Measurements from ENCODE around the gene C5orf47. TPM values are rescaled to one million over a fixed set of nuclear protein-coding genes. Genes with fewer than 3 reads are reported as not detected.

The C5orf47 gene
- total and polyA plus RNA-seq, 2 of the 4 experiments (the other 2 are of a cell fraction) = not detected

DNA sequence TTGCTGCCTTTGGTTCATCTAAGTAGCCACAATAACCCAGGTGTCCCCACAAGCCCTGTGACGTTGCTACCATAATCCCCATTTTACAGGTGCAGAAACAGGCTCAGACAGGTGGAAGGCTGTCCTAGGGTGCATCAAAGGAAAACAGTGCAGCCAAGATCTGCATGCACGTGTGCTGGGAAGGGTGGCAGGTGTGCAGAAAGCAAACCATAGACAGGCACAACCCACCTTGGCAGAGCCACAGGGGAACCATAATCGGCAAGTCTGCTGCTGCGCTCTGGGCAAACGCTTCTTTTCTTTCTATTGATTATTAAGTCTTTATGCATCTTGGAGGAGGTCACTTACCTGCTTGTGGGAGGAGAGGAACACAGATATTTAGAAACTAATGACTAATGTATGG lies 63.7 kb downstream of the C5orf47 start:
- WGBS, 2 experiments (ENCODE audit: extremely low coverage in 2 of 2, insufficient read length in 1 of 2) = 60% methylated on average over 2 of the region's 5 CpGs; no CpG with 5 or more reads in 1 of the 2 experiments
- no peak overlapping the region for H3K4me2 ChIP-seq (ENCODE audit: low read depth, low read length)
- no peak overlapping the region for H2AK9ac ChIP-seq (replicated peaks; ENCODE audit: low read depth, low read length, poor library complexity)
- intact Hi-C loops (cut with micrococcal nuclease) (no loop called here), in situ Hi-C loops (cut with MboI; ENCODE audit: low sequenced_read_pairs) (no loop called here), dilution Hi-C loops (cut with HindIII; ENCODE audit: low sequenced_read_pairs, unreplicated experiment) (no loop called here)
- no peak overlapping the region for H2AK5ac ChIP-seq (ENCODE audit: low read depth, low read length)
- DNase-seq (no peak), ATAC-seq (ENCODE audit: low read depth) (no peak)
- no peaks in the 10 kb centered on the region for H3K9me3 ChIP-seq (ENCODE audit: control insufficient read depth, insufficient read depth, low read length)
- H3K18ac ChIP-seq (ENCODE audit: low read depth, low read length) = no peak overlapping the region
- H4K5ac ChIP-seq (ENCODE audit: low read depth, low read length) = no peak overlapping the region
- no peaks in the 10 kb centered on the region for H3K79me1 ChIP-seq (ENCODE audit: low read depth in 1 of 2, low read length in 2 of 2)
- no peak overlapping the region for H3K4ac ChIP-seq (ENCODE audit: low read depth, low read length)
- H3K27me3 ChIP-seq (ENCODE audit: control insufficient read depth, insufficient read depth, low read length) = no peaks in the 10 kb centered on the region
- TF ChIP-seq BHLHE40 (IDR thresholded peaks at IDR 0.05; ENCODE audit: low read depth, low read length) (no peak), CTCF (conservative IDR thresholded peaks at IDR 0.05; ENCODE audit: low read depth, low read length) (no peak), FOS (IDR thresholded peaks at IDR 0.05; ENCODE audit: low read depth, low read length) (no peak), RCOR1 (IDR thresholded peaks at IDR 0.05; ENCODE audit: insufficient replicate concordance, low read length) (no peak), MAFK (IDR thresholded peaks at IDR 0.05; ENCODE audit: low read depth, low read length) (no peak), RFX5 (IDR thresholded peaks at IDR 0.05; ENCODE audit: low read depth, low read length) (no peak), SMC3 (IDR thresholded peaks at IDR 0.05; ENCODE audit: low read depth, low read length) (no peak), CEBPB (IDR thresholded peaks at IDR 0.05; ENCODE audit: low read depth, low read length) (no peak), NFE2L2 (IDR thresholded peaks at IDR 0.05; ENCODE audit: low read depth, low read length) (no peak), RAD21 (IDR thresholded peaks at IDR 0.05; ENCODE audit: low read length) (no peak), POLR2A (IDR thresholded peaks at IDR 0.05; ENCODE audit: low read depth, low read length) (no peak), ELK1 (IDR thresholded peaks at IDR 0.05; ENCODE audit: borderline replicate concordance, low read depth, low read length) (no peak), MAZ (IDR thresholded peaks at IDR 0.05; ENCODE audit: borderline replicate concordance, low read depth, low read length) (no peak), CHD1 (IDR thresholded peaks at IDR 0.05; ENCODE audit: low read depth, low read length) (no peak), MXI1 (IDR thresholded peaks at IDR 0.05; ENCODE audit: borderline replicate concordance, low read depth, low read length) (no peak)
- TF ChIP-seq, protein P1, sequence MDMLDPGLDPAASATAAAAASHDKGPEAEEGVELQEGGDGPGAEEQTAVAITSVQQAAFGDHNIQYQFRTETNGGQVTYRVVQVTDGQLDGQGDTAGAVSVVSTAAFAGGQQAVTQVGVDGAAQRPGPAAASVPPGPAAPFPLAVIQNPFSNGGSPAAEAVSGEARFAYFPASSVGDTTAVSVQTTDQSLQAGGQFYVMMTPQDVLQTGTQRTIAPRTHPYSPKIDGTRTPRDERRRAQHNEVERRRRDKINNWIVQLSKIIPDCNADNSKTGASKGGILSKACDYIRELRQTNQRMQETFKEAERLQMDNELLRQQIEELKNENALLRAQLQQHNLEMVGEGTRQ (IDR thresholded peaks at IDR 0.05; ENCODE audit: low read depth, low read length) = no peak
- no peak overlapping the region for H4K91ac ChIP-seq (ENCODE audit: insufficient read depth, low read depth, low read length)
- H3K4me1 ChIP-seq (ENCODE audit: control insufficient read depth, insufficient read depth, low read length) = no peaks in the 10 kb centered on the region
- no peak overlapping the region for H3K23ac ChIP-seq (ENCODE audit: low read depth, low read length)
- H2BK5ac ChIP-seq (ENCODE audit: low read depth, low read length, poor library complexity, severe bottlenecking) = no peak overlapping the region
- H2BK15ac ChIP-seq (ENCODE audit: low read depth, low read length) = no peak overlapping the region
- no TSS peak for BruUV-seq (replicated peaks)
- H3K9me1 ChIP-seq (ENCODE audit: insufficient read depth, low read length) = no peaks in the 10 kb centered on the region
- no peak overlapping the region for H3K56ac ChIP-seq (ENCODE audit: extremely low read depth, insufficient read depth, low read length)
- no peak overlapping the region for H3K27ac ChIP-seq (ENCODE audit: insufficient read depth, low read length)
- ChIA-PET CTCF (no interaction called here), POLR2A (ENCODE audit: unreplicated experiment) (no interaction called here)
- H2BK20ac ChIP-seq (ENCODE audit: low read depth, low read length) = no peak overlapping the region
- H3K36me3 ChIP-seq (ENCODE audit: control insufficient read depth, insufficient read depth, low read length) = no peaks in the 10 kb centered on the region
- no peak overlapping the region for H2AFZ ChIP-seq (replicated peaks; ENCODE audit: low read length, poor library complexity)
- H3K9ac ChIP-seq (ENCODE audit: low read depth, low read length) = no peak overlapping the region
- no peak overlapping the region for H4K8ac ChIP-seq (ENCODE audit: low read depth in 2 of 2, low read length in 2 of 2)
- no peak overlapping the region for H3K14ac ChIP-seq (replicated peaks; ENCODE audit: low read depth, low read length)
- no peak overlapping the region for H2BK120ac ChIP-seq (ENCODE audit: low read depth, low read length)
- H3K4me3 ChIP-seq (ENCODE audit: insufficient read depth, low read depth, low read length) = no peak overlapping the region
- no peaks in the 10 kb centered on the region for H4K20me1 ChIP-seq (ENCODE audit: insufficient read depth, low read length)

Data from IMR-90 (cell line).